BJ (cell line): ENCODE measurements around the gene FAHD1. TPM values are rescaled to one million over a fixed set of nuclear protein-coding genes. Genes with fewer than 3 reads are reported as not detected.

Experiments used
- CTCF ChIA-PET: fragments of 350-600 bp; formaldehyde crosslinking; extraction: SDS; loops from one replicate; lab custom pipeline; 2021; ENCODE audit warnings: antibody characterized with exemption, inconsistent platforms; lab: Yijun Ruan, JAX
- POLR2A ChIA-PET: fragments of 300-600 bp; sonication (Branson Sonifier 250); formaldehyde crosslinking; extraction: SDS; loops from one replicate; lab custom pipeline; 2021; ENCODE audit warnings: antibody characterized with exemption; lab: Charles Lee
- DNase-seq: peaks from one replicate; pipeline ENCODE4 v3.0.0-alpha.2; 2011; ENCODE audit warnings: low read depth
- H3K27me3 ChIP-seq: 2 replicates; pipeline ENCODE4 v1.6.0; 2011; ENCODE audit warnings: low read length; ENCODE audit not compliant: control insufficient read depth, insufficient read depth
- H3K36me3 ChIP-seq: 2 replicates; pipeline ENCODE4 v1.5.1; 2011; ENCODE audit warnings: low read length; ENCODE audit not compliant: control insufficient read depth, insufficient read depth
- H3K4me3 ChIP-seq: 2 replicates; pipeline ENCODE4 v1.5.1; 2011; ENCODE audit warnings: low read depth, mild to moderate bottlenecking, control low read depth, low read length
- CTCF ChIP-seq: IDR thresholded peaks from 2 replicates; pipeline ENCODE4 v1.5.1; 2011; ENCODE audit warnings: low read depth, mild to moderate bottlenecking, control low read depth, inconsistent platforms, low read length, moderate library complexity; ENCODE audit not compliant: insufficient read depth
- polyA plus RNA-seq: library from polyadenylated mRNA; depleted of rRNA; stranded (reverse); fragments of >200 nt; gene quantifications from 2 replicates; pipeline ENCODE4 v1.2.3, GENCODE V29; 2011

The FAHD1 gene
- polyA plus RNA-seq, 1 experiment, result 52.5 TPM

- no peak overlapping the region for H3K4me3 ChIP-seq
- no peak for TF ChIP-seq CTCF
- no peak for DNase-seq
- POLR2A ChIA-PET, result no interaction called here
- CTCF ChIA-PET, result no interaction called here
- H3K36me3 ChIP-seq, result peaks cover 31% of the 10 kb centered on the region
- H3K27me3 ChIP-seq, result no peaks in the 10 kb centered on the region
Observed at GRCh38 chr16:1779741-1780676, 47.0 kb upstream of the FAHD1 start.

GRCh38 chr16:1780677-1781072, 46.3 kb upstream of the FAHD1 start:
- POLR2A ChIA-PET, result no interaction called here
- CTCF ChIA-PET, result no interaction called here
- H3K4me3 ChIP-seq, result no peak overlapping the region

GRCh38 chr16:1781254-1781653, 45.8 kb upstream of the FAHD1 start:
- no peaks in the 10 kb centered on the region for H3K27me3 ChIP-seq
- TF ChIP-seq CTCF, result no peak
- CTCF ChIA-PET, result no interaction called here
- no peak for DNase-seq
- POLR2A ChIA-PET, result no interaction called here
- peak overlapping the region; percentile 77 for H3K4me3 ChIP-seq
- H3K36me3 ChIP-seq, result peaks cover 26% of the 10 kb centered on the region

More at GRCh38 chr16:1780677-1781072, 46.3 kb upstream of the FAHD1 start:
- DNase-seq, result no peak
- TF ChIP-seq CTCF, result no peak
- Histone ChIP-seq H3K36me3 (peaks cover 28% of the 10 kb centered on the region), H3K27me3 (no peaks in the 10 kb centered on the region)

GRCh38 chr16:1781758-1782407, 45.1 kb upstream of the FAHD1 start:
- DNase-seq, result no peak
- peak overlapping the region; percentile 77 for H3K4me3 ChIP-seq
- CTCF ChIA-PET, result interaction anchor here (0.8 to 2.1 kb wide), 4 partner anchors 8 to 29 kb away, joined by 3 to 11 read pairs (median 4); no protein-coding TSS in a partner anchor
- TF ChIP-seq CTCF, result 0 out of 2 replicates have a peak, but pooled peaks have one; percentile 9
- no peaks in the 10 kb centered on the region for H3K27me3 ChIP-seq
- POLR2A ChIA-PET, result no interaction called here
- peaks cover 21% of the 10 kb centered on the region for H3K36me3 ChIP-seq
